Activated T-cell treated with anti-CD3 and anti-CD28 coated beads, Interleukin-2, amount 50 U/mL, for 24 hours (primary cell): ENCODE measurements around the gene SEC24C.
"Not testable (repeated sequence)": the region's sequence is repeated elsewhere in the genome, so short reads cannot be mapped to it uniquely, and the experiment has no call there.

Experiments
- DNase-seq: peaks from one replicate; pipeline ENCODE4 v3.0.0-alpha.2; 2020
- H3K27ac Mint-ChIP-seq: 2 replicates; pipeline ENCODE4 v1.8.0; 2020; ENCODE audit warnings: mild to moderate bottlenecking, mixed read lengths
- H3K27me3 Mint-ChIP-seq: 2 replicates; pipeline ENCODE4 v1.8.0; 2020; ENCODE audit warnings: mixed read lengths
- H3K36me3 Mint-ChIP-seq: 2 replicates; pipeline ENCODE4 v1.8.0; 2020; ENCODE audit warnings: low read depth, mixed read lengths
- H3K4me1 Mint-ChIP-seq: 2 replicates; pipeline ENCODE4 v1.8.0; 2020; ENCODE audit warnings: low read depth, mixed read lengths
- H3K4me3 Mint-ChIP-seq: 2 replicates; pipeline ENCODE4 v1.8.0; 2020; ENCODE audit warnings: mild to moderate bottlenecking, moderate library complexity, mixed read lengths
- H3K9me3 Mint-ChIP-seq: 2 replicates; pipeline ENCODE4 v1.8.0; 2020; ENCODE audit warnings: mixed read lengths

The SEC24C gene

DNA sequence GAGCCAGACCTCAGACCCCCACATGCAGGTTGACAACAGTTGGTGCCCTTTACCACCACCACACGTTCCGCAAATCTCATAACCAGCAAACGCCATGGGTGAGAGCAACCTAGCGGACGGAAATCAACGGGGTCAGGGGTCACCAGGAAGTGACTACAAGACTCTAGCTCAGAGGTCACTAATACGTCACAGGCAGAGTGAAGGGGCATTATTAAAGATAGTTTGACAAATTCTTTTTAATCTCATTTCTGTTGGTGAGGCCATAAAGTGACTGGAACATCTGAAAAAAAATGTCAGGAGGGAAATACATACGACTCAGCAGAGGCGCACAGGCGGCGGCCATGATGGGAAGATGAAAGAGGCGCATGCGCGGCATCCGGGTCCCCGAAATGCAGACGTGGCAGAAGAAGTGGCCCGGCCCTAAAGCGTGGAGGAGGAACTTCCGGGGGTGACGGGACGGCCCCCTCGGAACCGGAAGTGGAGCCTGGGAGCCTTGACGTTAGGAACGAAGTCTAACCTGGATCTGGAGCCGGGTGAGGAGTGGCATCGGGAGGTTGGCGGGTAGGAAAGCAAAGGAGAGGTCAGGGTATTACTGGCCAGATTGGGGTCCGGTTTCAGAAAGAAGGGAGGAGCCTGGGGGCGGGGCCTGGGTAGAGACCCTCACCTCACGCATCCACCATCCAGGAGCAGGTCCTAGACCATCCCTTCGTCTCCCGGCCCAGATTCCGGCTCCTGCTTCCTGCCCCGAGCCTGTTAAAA is at the start of gene SEC24C:
Gene SEC24C (plus strand): TSS at position 468 of the 759 bp plus-strand sequence. CDS start 2,461 bp downstream, outside the sequence.
- Mint-ChIP-seq H3K27me3 (no peaks in the 10 kb centered on the region), H3K9me3 (no peaks in the 10 kb centered on the region), H3K27ac (peak within 1 kb of the TSS; percentile 100), H3K4me1 (peaks cover 43% of the 10 kb centered on the region), H3K36me3 (peaks cover 80% of the 10 kb centered on the region), H3K4me3 (peak within 1 kb of the TSS; percentile 96)
- DNase-seq, result peak; percentile 94

DNA sequence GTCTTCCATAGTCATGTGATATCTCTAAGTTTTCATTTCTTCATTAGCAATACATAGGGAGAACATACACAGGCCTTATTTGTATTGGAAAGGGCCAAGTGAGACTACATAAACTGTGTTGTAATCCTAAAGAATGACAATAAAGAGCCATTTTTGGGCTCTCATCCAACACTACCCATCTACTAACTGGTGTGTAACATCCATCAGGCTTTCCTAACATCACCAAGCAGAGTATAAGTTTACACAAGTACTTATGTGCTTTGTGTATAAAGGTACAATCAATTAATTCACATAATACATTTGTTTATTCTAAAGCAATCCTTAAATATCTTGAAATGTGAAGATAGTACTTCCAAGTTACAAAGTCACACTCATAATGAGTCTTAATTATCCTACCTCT is 48.9 kb upstream of the SEC24C start:
- not testable (repeated sequence) for H3K4me1 Mint-ChIP-seq, DNase-seq, H3K27ac Mint-ChIP-seq, H3K9me3 Mint-ChIP-seq, H3K27me3 Mint-ChIP-seq, H3K4me3 Mint-ChIP-seq
- H3K36me3 Mint-ChIP-seq, result peaks cover 35% of the 10 kb centered on the region

- not testable (repeated sequence) for DNase-seq, H3K4me1 Mint-ChIP-seq, H3K27ac Mint-ChIP-seq, H3K4me3 Mint-ChIP-seq, H3K9me3 Mint-ChIP-seq, H3K27me3 Mint-ChIP-seq
- H3K36me3 Mint-ChIP-seq, result peaks cover 43% of the 10 kb centered on the region
Observed at GRCh38 chr10:73697675-73698159, 46.5 kb upstream of the SEC24C start, which contains the start of gene AGAP5. Gene AGAP5 (minus strand): TSS chr10:73698109. CDS start chr10:73697755, 354 bp downstream.

DNA sequence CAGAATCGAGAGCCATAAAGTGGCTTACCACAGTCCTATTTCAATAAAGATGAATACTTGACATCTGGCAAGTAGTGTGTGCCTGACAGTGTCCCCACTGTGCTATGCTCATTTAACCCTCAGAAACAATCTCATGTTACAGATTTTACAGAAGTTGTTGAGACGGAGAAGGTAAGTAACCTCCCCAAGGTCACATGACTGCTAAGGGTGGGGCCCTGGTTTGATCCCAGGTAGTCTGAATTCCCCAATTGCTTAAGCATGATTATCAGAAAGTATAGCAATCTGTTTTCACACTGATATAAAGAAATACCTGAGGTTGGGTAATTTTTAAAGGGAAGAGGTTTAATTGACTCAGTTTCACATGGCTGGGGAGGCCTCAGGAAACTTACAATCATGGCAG is 45.4 kb upstream of the SEC24C start:
- peaks cover 44% of the 10 kb centered on the region for H3K36me3 Mint-ChIP-seq
- H3K4me3 Mint-ChIP-seq, H3K27ac Mint-ChIP-seq, H3K9me3 Mint-ChIP-seq, H3K27me3 Mint-ChIP-seq, DNase-seq, H3K4me1 Mint-ChIP-seq: not testable (repeated sequence)

DNA sequence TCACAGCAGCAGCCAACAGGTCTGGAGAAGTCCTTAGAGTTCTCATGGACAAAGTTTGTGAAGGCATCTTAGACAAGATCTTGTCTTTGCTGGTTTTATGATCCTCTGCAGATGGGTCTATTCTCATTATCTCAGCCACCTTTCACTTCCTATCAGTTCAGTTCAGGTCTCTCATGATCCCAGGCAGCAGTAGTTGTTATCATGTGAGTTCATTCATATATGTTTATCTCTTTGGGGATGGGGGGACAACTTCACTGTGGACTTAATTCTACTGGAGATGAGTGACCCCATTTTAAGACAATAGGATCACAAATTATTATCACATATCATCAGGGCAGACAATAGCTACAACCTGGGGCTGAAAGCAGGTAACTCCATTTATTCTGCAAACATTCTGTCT is 40.2 kb upstream of the SEC24C start:
- H3K27ac Mint-ChIP-seq, H3K4me3 Mint-ChIP-seq: not testable (repeated sequence)

DNA sequence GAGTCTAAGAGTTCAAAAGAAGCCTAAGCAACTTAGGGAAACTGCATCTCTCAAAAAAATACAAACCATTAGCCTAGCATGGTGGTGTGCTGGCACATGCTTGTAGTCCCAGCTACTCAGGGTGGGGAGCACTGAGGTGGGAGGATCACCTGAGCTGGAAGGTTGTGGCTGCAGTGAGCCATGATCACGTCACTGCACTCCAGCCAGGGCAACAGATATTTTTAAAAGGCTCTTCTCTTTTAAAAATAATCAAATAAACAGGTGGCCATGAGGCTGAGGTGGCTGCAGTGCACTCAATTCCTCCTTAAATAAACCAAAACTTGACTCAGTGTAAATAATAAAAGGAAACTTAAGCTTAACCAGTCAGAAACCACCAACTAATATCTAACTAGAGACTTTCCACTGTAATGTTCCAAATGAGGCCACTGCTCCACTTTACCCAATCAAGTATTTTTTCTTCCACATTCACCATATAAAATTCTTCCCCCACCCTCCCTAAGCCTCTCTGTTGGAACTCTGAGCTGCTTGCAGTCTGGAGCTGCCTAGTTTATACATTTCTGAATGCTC is 38.6 kb upstream of the SEC24C start:
- H3K4me1 Mint-ChIP-seq, result peaks cover 30% of the 10 kb centered on the region
- H3K4me3 Mint-ChIP-seq, H3K9me3 Mint-ChIP-seq, H3K27me3 Mint-ChIP-seq, DNase-seq: not testable (repeated sequence)
- H3K36me3 Mint-ChIP-seq, result peaks cover 60% of the 10 kb centered on the region
- peak overlapping the region; percentile 40 for H3K27ac Mint-ChIP-seq

More for the DNA sequence above, 40.2 kb upstream of the SEC24C start:
- Mint-ChIP-seq H3K36me3 (peaks cover 51% of the 10 kb centered on the region), H3K4me1 (peaks cover 30% of the 10 kb centered on the region)
- DNase-seq, H3K27me3 Mint-ChIP-seq, H3K9me3 Mint-ChIP-seq: not testable (repeated sequence)

GRCh38 chr10:73706488-73706887 is 37.7 kb upstream of the SEC24C start:
- Mint-ChIP-seq H3K36me3 (peaks cover 59% of the 10 kb centered on the region), H3K27ac (peak overlapping the region; percentile 34), H3K4me1 (peaks cover 30% of the 10 kb centered on the region)
- not testable (repeated sequence) for H3K9me3 Mint-ChIP-seq, H3K4me3 Mint-ChIP-seq, H3K27me3 Mint-ChIP-seq, DNase-seq

DNA sequence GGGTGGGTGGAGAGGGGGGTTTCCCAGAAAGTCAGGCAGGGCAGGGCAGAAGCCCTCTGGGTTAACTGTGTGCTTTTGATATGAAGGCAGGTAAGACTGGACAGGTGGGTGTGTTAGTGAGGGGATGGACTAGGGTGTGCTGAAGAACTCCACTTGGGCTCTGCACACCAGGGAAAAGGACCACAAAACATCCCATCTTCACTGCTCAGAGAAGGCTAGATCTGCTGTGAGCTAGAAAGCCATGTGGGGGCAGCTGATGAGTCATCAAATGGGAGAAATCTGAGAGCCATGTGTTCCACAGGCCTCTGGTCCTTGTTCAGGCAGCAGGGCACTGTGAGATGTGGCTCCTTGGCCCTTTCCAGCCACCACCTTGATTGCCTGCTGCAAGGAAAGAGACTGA is 36.5 kb upstream of the SEC24C start:
- Mint-ChIP-seq H3K4me1 (peaks cover 27% of the 10 kb centered on the region), H3K36me3 (peaks cover 58% of the 10 kb centered on the region)
- not testable (repeated sequence) for H3K9me3 Mint-ChIP-seq, DNase-seq, H3K27ac Mint-ChIP-seq, H3K4me3 Mint-ChIP-seq, H3K27me3 Mint-ChIP-seq

- Mint-ChIP-seq H3K4me1 (peaks cover 27% of the 10 kb centered on the region), H3K36me3 (peaks cover 61% of the 10 kb centered on the region), H3K27ac (peak overlapping the region; percentile 29)
- H3K9me3 Mint-ChIP-seq, H3K4me3 Mint-ChIP-seq, DNase-seq, H3K27me3 Mint-ChIP-seq: not testable (repeated sequence)
Observed at GRCh38 chr10:73708122-73708521, 36.0 kb upstream of the SEC24C start.

GRCh38 chr10:73711683-73712082 is 32.5 kb upstream of the SEC24C start:
- peaks cover 15% of the 10 kb centered on the region for H3K4me1 Mint-ChIP-seq
- H3K9me3 Mint-ChIP-seq, result not testable (repeated sequence)

DNA sequence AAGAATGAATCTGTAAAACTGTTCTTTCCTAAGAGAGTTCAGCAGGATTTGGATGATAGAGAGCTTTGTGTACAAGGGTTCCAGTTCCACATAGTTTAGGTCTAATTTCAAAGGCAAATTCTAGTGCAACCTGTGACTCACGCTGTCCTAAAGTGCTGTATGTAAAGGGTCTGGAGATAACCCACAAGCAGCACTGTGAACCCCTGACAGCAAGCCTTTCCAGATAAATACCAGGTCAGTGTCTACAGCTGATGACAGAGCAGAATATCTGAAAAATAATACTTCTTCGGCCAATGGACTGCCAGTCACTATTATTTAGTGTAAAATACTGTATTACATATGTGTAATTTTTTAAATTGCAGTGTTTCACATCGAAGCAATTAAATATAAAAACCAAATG is 30.3 kb upstream of the SEC24C start:
- peaks cover 83% of the 10 kb centered on the region for H3K36me3 Mint-ChIP-seq
- H3K27ac Mint-ChIP-seq, H3K4me1 Mint-ChIP-seq, H3K9me3 Mint-ChIP-seq, H3K4me3 Mint-ChIP-seq, H3K27me3 Mint-ChIP-seq, DNase-seq: not testable (repeated sequence)

More at GRCh38 chr10:73711683-73712082, 32.5 kb upstream of the SEC24C start:
- peaks cover 68% of the 10 kb centered on the region for H3K36me3 Mint-ChIP-seq
- H3K4me3 Mint-ChIP-seq, H3K27me3 Mint-ChIP-seq, H3K27ac Mint-ChIP-seq, DNase-seq: not testable (repeated sequence)

GRCh38 chr10:73714483-73714882 is 29.7 kb upstream of the SEC24C start:
- H3K27ac Mint-ChIP-seq, H3K4me3 Mint-ChIP-seq: not testable (repeated sequence)

DNA sequence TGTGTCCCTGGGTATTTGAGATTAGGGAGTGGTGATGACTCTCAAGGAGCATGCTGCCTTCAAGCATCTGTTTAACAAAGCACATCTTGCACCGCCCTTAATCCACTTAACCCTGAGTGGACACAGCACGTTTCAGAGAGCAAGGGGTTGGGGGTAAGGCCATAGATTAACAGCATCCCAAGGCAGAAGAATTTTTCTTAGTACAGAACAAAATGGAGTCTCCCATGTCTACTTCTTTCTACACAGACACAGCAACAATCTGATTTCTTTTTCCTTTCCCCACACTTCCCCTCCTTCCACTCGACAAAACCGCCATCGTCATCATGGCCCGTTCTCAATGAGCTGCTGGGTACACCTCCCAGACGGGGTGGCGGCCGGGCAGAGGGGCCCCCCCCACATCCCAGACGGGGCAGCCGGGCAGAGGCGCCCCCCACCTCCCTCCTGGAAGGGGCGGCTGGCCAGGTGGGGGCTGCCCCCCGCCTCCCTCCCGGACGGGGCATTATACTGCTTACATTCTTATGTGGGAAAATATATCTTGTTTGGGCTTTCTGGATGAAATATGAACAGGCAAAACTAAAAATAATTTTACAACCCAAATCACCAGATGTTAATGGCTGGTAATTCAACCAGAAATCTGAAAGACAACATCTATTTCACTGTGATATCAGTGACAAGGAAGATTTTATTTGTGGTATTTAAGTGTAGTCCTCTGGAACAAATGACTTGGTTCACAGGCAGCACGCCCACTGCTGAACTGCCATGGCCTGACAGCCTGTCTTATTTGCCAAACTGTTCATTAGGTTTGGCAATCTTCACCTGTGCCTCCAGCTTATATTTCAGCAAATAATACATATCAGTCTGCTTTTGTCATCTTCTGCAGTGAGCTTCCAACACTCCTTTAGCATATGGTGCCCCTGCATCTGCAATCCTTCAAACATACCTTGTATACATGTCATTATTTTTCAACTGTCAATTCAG is 28.7 kb upstream of the SEC24C start:
- not testable (repeated sequence) for H3K27ac Mint-ChIP-seq, H3K4me1 Mint-ChIP-seq, H3K27me3 Mint-ChIP-seq, DNase-seq, H3K4me3 Mint-ChIP-seq, H3K9me3 Mint-ChIP-seq
- H3K36me3 Mint-ChIP-seq, result peaks cover 86% of the 10 kb centered on the region

More at GRCh38 chr10:73714483-73714882, 29.7 kb upstream of the SEC24C start:
- not testable (repeated sequence) for H3K27me3 Mint-ChIP-seq, H3K4me1 Mint-ChIP-seq, DNase-seq, H3K9me3 Mint-ChIP-seq
- H3K36me3 Mint-ChIP-seq, result peaks cover 84% of the 10 kb centered on the region

GRCh38 chr10:73716251-73716650 is 27.9 kb upstream of the SEC24C start:
- Mint-ChIP-seq H3K4me1 (peaks cover 5% of the 10 kb centered on the region), H3K27ac (peak overlapping the region; percentile 53)

More at GRCh38 chr10:73716251-73716650, 27.9 kb upstream of the SEC24C start:
- Mint-ChIP-seq H3K36me3 (peaks cover 87% of the 10 kb centered on the region), H3K9me3 (no peaks in the 10 kb centered on the region), H3K27me3 (no peaks in the 10 kb centered on the region), H3K4me3 (no peak overlapping the region)
- no peak for DNase-seq
